Breast epithelium (tissue), 3 donors: ENCODE data around the gene WWOX.
"Not testable (repeated sequence)": the region's sequence is repeated elsewhere in the genome, so short reads cannot be mapped to it uniquely, and the experiment has no call there.

Experiments
- POLR2A ChIP-seq: fragments of 450-650 bp; IDR thresholded peaks from one replicate; pipeline ENCODE4 v1.6.1; 2016; ENCODE audit warnings: antibody characterized with exemption, mild to moderate bottlenecking, moderate library complexity
- POLR2AphosphoS5 ChIP-seq, 3 donors: sonication (generic); formaldehyde crosslinking; IDR thresholded peaks; one replicate each; pipeline ENCODE4 v1.6.1; 2017; ENCODE audit warnings: antibody characterized with exemption in 3 of 3
- TF ChIP-seq, protein P1 (sequence below), 3 donors: fragments of 450-650 bp; IDR thresholded peaks; one replicate each; pipeline ENCODE4 v1.5.1; 2016 to 2017; ENCODE audit warnings: antibody characterized with exemption in 3 of 3, mild to moderate bottlenecking in 3 of 3, moderate library complexity in 3 of 3

DNA sequence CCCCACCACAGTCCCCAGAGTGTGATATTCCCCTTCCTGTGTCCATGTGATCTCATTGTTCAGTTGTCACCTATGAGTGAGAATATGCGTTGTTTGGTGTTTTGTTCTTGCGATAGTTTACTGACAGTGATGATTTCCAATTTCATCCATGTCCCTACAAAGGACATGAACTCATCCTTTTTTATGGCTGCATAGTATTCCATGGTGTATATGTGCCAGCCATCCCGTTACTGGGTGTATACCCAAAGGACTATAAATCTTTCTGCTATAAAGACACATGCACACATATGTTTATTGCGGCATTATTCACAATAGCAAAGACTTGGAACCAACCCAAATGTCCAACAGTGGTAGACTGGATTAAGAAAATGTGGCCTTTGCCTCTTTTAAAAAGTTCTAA, 952.7 kb downstream of the WWOX start:
- TF ChIP-seq POLR2AphosphoS5 (IDR thresholded peaks at IDR 0.05); POLR2A: not testable (repeated sequence)
- TF ChIP-seq, protein P1, sequence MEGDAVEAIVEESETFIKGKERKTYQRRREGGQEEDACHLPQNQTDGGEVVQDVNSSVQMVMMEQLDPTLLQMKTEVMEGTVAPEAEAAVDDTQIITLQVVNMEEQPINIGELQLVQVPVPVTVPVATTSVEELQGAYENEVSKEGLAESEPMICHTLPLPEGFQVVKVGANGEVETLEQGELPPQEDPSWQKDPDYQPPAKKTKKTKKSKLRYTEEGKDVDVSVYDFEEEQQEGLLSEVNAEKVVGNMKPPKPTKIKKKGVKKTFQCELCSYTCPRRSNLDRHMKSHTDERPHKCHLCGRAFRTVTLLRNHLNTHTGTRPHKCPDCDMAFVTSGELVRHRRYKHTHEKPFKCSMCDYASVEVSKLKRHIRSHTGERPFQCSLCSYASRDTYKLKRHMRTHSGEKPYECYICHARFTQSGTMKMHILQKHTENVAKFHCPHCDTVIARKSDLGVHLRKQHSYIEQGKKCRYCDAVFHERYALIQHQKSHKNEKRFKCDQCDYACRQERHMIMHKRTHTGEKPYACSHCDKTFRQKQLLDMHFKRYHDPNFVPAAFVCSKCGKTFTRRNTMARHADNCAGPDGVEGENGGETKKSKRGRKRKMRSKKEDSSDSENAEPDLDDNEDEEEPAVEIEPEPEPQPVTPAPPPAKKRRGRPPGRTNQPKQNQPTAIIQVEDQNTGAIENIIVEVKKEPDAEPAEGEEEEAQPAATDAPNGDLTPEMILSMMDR (IDR thresholded peaks at IDR 0.05) = not testable (repeated sequence)
